ENCODE results near the gene CRIP1.
A peak's percentile ranks its signal among the peaks of the same experiment; 100 is the strongest.

The CRIP1 gene

GRCh38 chr14:105482486-105483110, 4.1 kb upstream of the CRIP1 start:
- DNase-seq = no peak

- DNase-seq = no peak
Observed at GRCh38 chr14:105483300-105484068, 3.2 kb upstream of the CRIP1 start.

GRCh38 chr14:105484069-105484996, 2.4 kb upstream of the CRIP1 start:
- peak; percentile 33 to 46 for DNase-seq

- DNase-seq = no peak
Observed at GRCh38 chr14:105484997-105485393, 1.7 kb upstream of the CRIP1 start.

- DNase-seq = peak; percentile 54 to 58
Observed at GRCh38 chr14:105485739-105486162, 935 bp upstream of the CRIP1 start.

GRCh38 chr14:105486974-105487448, 325 bp downstream of the CRIP1 start:
- peak; percentile 80 to 82 for DNase-seq

- peak; percentile 63 to 73 for DNase-seq
Observed at GRCh38 chr14:105487449-105487985, 831 bp downstream of the CRIP1 start.

GRCh38 chr14:105487986-105488777, 1.5 kb downstream of the CRIP1 start:
- DNase-seq = peak; percentile 39 to 47

- no peak for DNase-seq
Observed at GRCh38 chr14:105488781-105489541, 2.3 kb downstream of the CRIP1 start.

- DNase-seq = peak; percentile 86 to 89
Observed at GRCh38 chr14:105489542-105490266, 3.0 kb downstream of the CRIP1 start.

GRCh38 chr14:105490267-105490571, 3.5 kb downstream of the CRIP1 start:
- DNase-seq = peak in 1 of 2 experiments; percentile 38

GRCh38 chr14:105490572-105491365, 4.1 kb downstream of the CRIP1 start, which contains the start of gene TEDC1:
Gene TEDC1, plus strand, starts transcription at chr14:105491246. Its CDS starts 130 bp downstream, at chr14:105491376.
- peak; percentile 98 to 99 for DNase-seq

- DNase-seq = peak; percentile 94 to 96
Observed at GRCh38 chr14:105491366-105491973, 4.8 kb downstream of the CRIP1 start.

GRCh38 chr14:105492031-105492970, 5.6 kb downstream of the CRIP1 start:
- DNase-seq = no peak

- DNase-seq = no peak
Observed at GRCh38 chr14:105492971-105493871, 6.5 kb downstream of the CRIP1 start.

GRCh38 chr14:105493921-105494605, 7.4 kb downstream of the CRIP1 start:
- no peak for DNase-seq

Data from activated CD4-positive, alpha-beta T cell treated with anti-CD3 and anti-CD28 coated beads, Interleukin-2, amount 50 U/mL, for 48 hours (primary cell).